Stimulated activated CD4-positive, alpha-beta T cell treated with anti-CD3 and anti-CD28 coated beads, Interleukin-12 subunit alpha, Interleukin-12 subunit beta, amount 100 ng/mL, for 24 hours (primary cell): ENCODE measurements around the gene TDO2.
"Not testable (repeated sequence)": the region's sequence is repeated elsewhere in the genome, so short reads cannot be mapped to it uniquely, and the experiment has no call there.

Experiments used
- DNase-seq, 2 experiments: peaks; one replicate each; pipeline ENCODE4 v3.0.0-alpha.2; 2020; ENCODE audit warnings: low read depth in 2 of 2

Gene TDO2

DNA sequence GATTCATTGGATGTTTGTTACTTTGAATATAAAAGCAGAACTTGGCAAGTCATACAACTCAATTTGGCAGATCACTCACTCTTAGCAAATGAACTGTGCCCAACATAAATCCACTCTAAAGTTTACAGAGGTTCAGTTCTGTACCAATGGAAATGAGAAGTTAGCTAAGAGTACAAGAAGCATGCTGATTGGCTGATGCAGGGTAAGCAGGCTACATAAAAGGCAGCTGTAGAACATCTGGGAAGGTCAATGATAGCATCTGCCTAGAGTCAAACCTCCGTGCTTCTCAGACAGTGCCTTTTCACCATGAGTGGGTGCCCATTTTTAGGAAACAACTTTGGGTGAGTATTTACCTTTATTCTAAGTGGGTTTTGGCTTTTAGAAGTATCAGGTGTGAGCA is at the start of gene TDO2:
Gene TDO2 (plus strand): TSS at position 244 of the 400 bp plus-strand sequence. CDS start 63 bp downstream, at position 307.
- no peak for DNase-seq

DNA sequence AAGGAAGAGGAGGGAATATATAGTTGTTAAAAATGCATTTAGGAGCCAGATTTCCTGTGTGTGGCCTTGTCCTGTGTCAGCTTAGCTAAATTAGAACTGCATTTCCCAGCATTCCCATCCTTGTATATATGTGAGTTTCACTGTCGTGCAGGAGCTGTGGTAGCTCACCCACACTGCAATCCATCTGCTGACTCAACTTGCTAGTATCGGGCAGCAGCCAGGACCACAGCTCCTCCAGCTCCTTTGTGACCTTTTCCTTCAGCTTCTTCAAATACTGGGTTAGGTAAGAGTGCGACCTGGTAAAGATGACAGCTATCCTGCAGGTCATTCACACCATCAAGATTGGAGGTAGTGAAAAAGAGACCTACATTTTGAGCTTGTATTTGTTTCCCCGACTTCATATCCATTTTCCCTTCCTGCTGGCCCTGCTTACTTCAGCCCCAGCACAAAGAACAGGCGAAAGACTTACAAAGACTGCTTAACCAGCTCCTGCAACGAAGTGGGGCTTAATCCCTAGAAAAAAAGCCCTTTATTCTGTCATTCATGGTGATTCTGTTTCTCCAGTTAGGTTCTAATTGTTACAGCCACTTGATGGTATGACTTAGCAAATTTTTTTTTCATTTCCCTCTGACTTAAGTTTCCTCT is 48.8 kb upstream of the TDO2 start:
- DNase-seq = no peak

DNA sequence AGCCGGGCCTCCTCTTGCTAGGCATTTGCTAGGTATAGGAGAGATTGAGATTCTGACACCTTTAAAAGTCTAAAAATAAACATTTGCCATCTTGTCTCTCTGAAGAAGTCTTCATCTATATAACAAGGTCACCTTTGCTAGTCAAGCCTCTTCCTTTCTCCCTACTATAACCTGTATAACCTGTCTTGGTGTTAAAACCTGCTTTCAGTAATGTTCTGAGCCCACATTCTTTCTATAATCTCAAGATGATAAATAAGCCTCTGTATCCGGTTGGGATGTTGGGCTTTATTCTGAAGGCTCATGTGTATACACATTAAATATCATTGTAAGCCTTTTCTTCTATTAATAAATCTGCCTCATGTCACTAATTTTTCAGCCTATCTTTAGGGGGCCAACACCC is 47.6 kb upstream of the TDO2 start:
- DNase-seq = no peak

DNA sequence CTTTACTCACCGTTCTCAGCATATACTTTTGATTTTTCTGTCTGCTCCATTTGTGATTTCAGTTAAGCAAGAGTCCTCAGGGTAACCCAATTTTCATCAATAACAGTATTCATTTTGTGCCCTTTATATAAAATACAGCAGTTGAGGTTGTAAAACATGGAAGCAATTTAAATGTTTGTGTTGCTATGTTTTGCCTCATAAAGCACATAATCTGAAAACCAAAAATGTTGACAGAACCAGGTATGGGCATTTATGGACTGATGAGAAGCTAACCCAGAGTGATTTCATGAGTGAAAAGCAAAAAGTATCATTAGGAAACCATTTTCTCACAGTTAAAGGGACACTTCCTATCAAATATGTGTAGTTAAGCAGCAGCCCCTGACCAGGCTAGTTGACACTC is 37.3 kb upstream of the TDO2 start, which contains the start of gene ASIC5:
Gene ASIC5 (minus strand): TSS at position 101 of the 400 bp plus-strand sequence. CDS start 51 bp downstream, at position 50.
- no peak for DNase-seq

DNA sequence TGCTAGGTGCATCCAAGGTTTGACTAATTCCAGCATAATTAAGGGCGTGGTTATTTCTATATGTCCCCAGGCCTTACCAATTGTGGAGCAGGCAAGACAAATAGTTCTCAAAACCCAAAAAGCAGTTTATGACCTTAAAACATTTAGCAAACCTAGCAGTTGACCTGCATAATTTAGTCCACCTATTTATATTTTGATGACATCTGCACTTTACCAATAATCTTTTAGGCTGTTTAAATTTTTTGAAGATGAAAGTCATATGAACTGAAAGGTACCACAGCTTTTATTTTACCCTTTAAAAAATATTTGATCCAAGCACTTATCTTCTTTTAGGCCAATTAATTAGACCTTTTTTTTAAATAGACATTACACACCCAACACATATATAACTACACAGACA is 27.6 kb upstream of the TDO2 start:
- DNase-seq = no peak

DNA sequence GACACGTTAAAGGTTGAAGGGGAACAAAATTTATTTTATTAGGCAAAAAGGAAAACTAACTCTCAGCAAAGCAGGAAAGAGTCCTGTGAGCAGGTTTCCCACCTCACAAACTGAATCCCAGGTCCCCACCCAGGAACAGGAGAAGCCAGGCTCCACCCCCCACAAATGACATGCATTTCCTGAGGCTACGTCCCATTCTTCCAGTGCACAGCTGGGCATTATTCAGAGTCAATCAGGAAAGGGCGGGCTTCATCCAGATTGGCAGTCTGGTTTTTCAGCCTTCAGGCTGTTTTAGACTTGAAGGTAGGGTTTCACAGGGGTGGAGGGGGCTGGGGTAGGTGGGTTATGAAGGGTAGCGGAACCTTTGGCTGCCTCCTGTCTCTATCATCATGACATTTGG is 25.5 kb upstream of the TDO2 start:
- DNase-seq = no peak

DNA sequence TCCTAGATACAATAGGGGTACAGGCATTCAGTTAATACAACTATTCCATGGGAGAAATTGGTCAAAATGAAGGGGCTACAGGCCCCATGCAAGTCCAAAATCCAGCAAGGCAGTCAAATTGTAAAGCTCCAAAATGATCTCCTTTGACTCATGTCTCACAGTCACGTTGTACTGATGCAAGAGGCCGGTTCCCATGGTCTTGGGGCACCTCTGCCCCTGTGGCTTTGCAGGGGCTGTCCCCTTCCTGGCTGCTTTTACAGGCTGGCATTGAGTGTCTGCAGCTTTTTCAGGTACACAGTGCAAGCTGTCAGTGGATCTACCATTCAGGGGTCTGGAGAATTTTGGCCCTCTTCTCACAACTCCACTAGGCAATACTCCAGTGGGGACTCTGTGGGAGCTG is 24.9 kb upstream of the TDO2 start:
- no peak for DNase-seq

DNA sequence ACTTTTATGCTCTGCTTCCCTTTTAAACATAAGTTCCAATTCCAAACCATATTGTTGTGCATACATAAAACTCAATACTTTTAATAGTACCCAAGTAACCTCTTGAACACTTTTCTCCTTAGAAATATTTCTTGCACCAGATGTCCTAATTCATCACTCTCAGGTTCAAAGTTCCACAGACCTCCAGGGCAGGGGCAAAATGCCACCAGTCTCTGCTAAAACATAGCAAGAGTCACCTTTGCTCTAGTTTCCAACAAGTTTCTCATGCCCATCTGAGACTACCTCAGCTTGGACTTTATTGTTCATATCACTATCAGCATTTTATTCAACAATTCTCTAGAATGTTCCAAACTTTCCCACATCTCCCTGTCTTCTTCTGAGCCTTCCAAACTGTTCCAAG is 23.7 kb upstream of the TDO2 start:
- DNase-seq = no peak

DNA sequence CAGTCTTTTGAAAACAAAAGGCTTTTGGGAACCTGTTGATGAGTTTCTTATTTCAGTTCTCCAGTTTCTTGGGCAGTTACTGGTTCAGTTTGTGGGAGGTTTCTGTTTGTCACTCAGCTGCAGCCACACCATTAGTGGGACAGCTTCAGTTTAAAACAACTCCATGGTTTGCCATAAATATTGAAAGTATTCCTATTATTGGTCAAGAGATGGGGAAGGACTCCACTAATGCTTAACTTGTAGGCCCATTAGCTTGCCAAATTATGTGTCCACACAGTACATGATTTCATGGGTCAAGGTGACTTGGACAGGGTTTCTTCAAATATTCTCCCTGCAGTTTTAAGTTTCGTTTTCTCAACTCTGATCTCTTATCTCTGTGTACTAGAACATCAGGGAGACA is 21.9 kb upstream of the TDO2 start:
- DNase-seq = no peak

DNA sequence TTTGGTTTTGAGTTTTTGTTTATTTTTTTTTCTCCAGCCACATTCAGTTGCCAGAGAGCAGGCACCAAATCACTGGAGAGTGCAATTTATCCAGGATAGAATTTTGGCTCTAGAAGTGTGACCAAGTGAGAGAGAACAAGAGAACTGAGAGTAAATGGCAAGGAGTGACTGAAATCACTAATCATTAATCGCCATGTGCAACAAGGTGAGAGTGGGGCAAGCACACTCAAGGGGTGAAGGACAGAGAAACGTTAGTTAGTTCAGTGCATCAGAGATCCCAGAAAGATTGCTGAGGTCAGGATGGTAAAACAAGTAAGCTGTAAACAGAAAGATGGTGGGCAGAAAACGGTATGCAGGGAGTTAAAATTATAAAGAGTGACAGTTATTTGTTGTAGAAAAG is 19.6 kb upstream of the TDO2 start:
- no peak for DNase-seq

DNA sequence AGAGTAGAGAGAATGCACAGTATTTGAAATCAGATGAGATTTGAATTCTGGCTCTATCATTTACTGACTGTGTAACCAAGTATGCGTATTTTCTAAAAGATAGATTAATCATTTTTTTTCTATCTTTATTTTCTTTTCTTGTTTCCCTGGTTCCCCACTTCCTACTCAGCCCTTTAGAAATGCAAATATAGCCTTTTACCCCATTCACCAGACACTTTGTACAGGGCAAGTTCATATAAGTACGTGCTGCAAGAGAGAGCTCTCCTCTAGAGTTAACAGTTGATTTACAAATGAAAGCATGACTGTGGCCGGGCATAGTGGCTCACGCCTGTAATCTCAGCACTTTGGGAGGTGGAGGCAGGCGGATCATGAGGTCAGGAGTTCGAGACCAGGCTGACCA is 17.8 kb upstream of the TDO2 start:
- DNase-seq = no peak

DNA sequence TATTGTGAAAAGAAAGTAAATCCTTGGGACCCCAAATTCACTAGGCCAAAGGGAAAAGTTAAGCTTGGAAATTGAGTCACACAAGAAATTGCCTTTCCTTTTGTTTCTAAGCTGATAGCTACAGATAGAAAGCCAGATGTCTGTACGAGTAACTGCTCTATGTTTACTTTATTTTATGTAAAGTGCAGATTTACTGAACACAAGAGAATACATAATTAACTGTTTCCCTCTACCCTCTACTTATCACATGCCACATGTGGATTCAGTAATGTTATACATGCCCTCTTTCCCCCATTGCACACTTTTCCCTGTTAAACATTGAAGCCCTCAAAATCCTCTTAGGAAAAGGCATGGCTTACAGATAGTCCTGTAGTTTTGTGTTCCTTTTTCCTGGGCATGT is 16.5 kb upstream of the TDO2 start:
- DNase-seq = no peak

DNA sequence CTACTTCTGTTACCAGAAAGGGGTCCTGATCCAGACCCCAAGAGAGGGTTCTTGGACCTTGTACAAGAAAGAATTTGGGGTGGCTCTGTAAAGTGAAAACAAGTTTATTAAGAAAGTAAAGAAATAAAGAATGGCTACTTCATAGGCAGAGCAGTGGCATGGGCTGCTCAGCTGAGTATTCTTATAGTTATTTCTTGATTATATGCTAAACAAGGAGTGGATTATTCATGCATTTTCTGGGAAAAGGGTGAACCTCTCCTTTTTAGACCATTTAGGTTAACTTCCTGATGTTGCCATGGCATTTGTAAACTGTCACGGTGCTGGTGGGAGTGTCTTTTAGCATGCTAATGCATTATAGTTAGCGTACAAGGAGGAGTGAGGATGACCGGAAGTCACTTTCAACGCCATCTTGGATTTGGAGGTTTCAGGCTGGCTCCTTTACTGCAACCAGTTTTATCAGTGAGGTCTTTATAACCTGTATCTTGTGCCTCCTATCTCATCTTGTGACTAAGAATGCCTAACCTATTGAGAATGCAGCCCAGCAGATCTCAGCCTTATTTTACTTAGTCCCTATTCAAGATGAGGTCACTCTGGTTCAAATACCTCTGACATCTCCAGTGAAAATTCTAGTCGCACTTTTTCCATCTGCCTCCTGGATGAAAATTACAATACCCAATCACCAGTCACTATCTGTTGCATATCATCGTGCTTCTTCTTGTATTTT is 15.5 kb upstream of the TDO2 start:
- DNase-seq = no peak

DNA sequence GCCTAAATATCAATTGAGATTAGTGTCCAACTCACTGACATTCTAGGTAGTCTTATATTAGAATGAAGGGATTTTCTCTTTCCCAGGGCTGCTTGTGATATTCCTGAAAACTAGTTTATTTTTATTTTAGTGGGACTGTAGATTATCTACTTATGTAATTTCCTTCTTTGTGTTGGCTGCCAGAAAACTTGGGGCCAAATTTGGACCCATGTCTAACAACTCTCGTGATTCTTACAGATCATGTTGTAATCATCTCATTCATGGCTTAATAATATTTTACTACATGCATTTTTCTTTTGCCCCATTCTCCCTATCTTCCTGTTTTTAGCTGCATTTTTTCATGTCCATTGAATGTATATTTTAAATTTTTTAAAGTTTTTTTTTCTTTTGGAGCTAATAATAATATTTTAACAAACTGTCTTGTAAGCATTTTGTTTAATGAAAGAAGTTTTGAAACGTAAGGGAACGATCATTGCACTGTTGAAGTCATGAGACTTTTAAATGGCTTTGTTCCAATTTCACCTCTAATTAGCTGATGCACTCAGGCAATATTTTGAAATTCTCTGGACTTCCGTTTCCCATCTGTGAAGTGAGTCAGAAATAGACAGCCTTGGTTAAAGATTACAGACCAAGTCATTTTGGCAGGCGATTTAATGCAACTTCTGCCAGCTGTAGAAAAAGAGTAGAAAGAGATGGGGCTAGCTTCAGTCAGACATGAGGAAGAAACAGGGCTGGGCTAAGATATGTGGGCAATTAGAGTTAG is 14.3 kb upstream of the TDO2 start:
- no peak for DNase-seq

DNA sequence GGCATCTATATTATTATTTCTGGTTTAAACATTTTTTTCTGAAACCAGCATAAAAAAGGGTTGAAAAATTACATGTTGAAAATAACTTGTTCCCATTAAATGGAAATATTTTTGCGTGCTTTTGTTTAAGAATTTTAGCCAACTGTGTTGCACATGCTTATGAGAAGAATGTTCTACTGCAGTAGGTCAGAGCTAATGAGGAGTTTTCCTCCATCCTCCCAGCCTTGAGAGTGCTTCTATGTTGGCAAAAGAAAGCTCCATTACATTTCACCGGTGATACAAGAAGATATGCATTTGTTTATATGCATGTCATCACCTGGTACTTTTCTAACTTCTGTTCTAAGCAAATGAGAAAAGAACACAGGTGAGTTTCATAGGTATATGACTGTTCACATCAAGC is 13.6 kb upstream of the TDO2 start:
- DNase-seq = no peak

DNA sequence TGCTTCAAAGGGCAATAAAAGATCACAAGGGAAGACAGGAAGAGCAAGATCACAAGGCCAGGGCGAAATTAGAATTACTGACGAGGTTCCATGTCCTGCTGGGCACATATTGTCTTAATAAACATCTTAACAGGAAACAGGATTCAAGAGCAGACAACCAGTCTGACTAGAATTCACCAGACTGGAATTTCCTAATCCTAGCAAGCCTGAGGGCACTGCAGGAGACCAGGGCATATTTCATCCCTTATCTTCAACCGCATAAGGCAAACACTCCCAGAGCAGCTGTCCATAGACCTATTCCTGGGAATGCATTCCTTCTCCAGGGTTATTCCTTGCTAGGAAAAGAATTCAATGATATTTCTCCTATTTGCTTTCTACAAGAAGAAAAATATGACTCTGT is 12.4 kb upstream of the TDO2 start:
- DNase-seq = no peak

DNA sequence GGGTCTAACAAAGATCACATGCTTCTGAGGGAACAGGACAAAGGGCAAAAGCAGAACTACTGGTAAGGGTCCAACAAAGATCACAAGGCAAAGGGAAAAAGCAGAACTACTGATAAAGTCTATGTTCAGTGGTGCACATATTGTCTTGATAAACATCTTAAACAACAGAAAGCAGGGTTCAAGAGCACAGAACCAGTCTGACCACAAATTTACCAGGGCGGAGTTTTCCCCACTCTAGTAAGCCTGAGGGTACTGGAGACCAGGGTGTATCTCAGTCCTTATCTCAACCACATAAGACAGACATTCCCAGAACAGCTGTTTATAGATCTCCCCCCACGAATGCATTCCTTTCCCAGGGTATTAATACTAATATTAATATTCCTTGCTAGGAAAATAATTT is 5.1 kb upstream of the TDO2 start:
- DNase-seq = not testable (repeated sequence)

DNA sequence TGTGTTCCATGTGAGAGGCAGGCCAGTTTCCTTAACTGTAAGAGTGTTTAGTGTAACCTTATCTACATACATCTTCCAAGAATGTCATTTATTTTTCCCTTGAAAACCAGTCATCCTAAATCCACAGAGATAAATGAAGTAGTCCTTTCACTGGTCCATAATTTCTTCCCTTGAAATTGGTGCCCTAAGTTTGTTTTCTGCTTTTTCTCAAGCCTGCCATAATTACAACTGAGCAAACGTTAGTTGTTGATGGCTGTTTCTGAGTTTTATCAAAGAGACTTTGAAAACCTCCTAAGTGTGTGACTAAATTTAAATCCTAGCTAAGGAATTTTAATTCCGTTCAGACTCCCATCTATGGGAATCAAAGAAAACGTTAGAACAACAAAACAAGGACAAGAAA is 3.6 kb upstream of the TDO2 start:
- DNase-seq = no peak

DNA sequence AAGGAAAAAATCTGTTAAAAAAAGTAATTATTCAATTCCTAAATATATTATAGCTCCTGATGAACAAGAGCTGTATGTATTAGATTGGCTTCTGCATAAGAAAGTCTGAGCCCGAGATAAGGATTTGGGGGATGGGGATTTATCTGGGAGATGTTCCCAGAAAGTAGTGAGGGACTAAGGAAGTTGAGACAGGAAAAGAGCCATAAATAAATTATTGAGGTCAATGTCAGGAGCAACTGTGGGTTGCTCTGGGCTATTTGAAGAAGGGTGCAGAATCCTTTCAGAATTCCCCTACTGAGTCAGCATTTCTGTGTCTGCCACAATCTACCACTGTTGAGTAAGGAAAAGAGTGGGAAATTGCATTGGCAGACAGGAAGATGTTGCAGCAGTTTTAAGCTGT is 3.1 kb upstream of the TDO2 start:
- DNase-seq = no peak

DNA sequence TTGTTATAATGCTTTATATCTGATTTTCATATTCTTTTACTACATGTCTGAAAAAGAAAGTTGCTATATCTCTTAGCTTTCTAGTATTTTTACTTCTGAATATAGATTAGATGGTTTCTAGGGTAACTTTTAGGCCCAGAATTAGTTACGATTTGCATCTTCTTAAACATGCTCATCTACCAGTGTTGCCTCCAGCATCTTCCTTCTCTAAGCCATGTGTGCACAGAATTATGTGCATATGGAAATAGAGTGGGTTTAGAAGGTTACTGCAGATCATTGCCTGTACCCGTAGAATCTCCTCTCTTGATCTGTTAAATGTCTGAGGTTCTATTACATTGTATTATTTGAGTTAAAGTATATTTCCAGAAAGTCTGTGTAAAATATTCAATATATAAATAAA is 2.5 kb upstream of the TDO2 start:
- no peak for DNase-seq

DNA sequence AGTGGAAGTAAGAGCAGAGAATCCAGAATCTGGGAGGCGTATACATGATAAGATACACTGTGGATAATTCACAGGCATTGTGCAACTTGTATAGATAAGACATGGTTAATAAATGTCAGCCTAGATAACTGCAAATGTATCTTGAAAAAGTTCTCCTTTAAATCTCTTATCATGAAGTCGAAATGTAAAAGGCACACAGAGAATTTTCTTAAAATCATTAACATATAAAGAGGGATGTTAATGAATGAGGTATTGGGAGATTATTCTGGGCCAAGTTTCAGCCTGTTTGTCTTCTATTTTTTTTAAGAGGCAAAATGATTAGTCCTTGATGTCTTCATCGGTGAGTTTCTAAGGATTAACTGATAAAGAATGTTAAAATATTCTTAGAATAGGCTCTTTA is 835 bp downstream of the TDO2 start:
- no peak for DNase-seq

DNA sequence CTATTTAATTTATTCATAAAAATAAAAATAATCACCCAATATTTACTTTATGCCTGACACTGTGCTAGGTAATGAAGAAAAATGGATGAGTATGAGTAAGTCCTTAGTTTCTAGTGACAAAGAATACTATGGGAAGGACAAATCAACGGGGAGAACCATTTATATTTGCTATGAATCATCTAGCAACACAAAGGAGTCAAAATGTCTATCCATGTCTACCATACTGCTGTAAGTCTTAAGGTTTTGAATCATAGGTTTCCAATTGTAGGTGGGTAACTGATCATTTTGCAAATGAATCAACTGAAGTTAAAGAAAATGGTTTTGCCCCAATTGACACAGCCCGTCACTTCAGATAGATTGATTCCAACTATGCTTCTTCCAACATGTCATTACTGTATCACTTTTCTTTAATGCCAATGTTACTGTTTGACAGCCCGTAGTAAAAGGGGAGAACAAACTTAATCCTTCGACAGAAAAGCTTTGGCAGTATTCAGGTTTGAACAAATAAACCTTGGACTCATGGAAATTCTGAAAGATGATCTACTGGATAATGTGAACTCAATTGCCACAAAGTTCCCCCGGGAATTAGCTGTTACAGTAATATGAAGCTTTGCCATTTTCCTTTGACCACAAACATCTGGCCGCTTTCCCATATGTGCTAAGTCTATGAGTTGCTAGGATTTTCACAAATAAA is 3.2 kb downstream of the TDO2 start:
- no peak for DNase-seq
